HepG2 (cell line): ENCODE measurements around the gene TH. TPM values are rescaled to one million over a fixed set of nuclear protein-coding genes. Genes with fewer than 3 reads are reported as not detected.

Source experiments
- ATAC-seq: fragments of 200-7000 bp; cut with Tn5 transposase; 3 replicates; pipeline ENCODE4 v1.9.1; 2020; ENCODE audit warnings: mild to moderate bottlenecking, moderate library complexity
- BruUV-seq: library from RNA; stranded (reverse); fragments of 400-500 nt; replicated peaks from 2 replicates; lab custom pipeline; 2021; lab: Mats Ljungman, UMichigan
- CTCF ChIA-PET: fragments of 300-600 bp; formaldehyde crosslinking; extraction: SDS; loops from one replicate; lab custom pipeline; 2021; ENCODE audit warnings: low total read pairs, inconsistent platforms, low intra/inter-chr PET ratio; lab: Yijun Ruan, JAX
- POLR2A ChIA-PET: fragments of 350-600 bp; sonication (Branson Sonifier 250); formaldehyde crosslinking; loops from one replicate; lab custom pipeline; 2020; ENCODE audit warnings: antibody characterized with exemption, inconsistent platforms; lab: Yijun Ruan, JAX
- DNase-seq: peaks from one replicate; pipeline ENCODE4 v3.0.0-alpha.2; 2015; ENCODE audit warnings: low spot score
- FAIRE-seq: peaks from 3 replicates; lab custom pipeline; 2011; peaks lifted over from hg19 to GRCh38; lab: Jason Lieb, UNC
- H2AFZ ChIP-seq: one replicate; pipeline ENCODE4 v1.6.1; 2011; ENCODE audit warnings: low read length, inconsistent platforms
- H3K27ac ChIP-seq: fragments of 300-600 bp; 3 replicates; pipeline ENCODE4 v1.8.0; 2011; ENCODE audit warnings: mixed run types, mild to moderate bottlenecking, mixed read lengths, low read length, inconsistent platforms; ENCODE audit not compliant: insufficient read depth; ENCODE audit errors: extremely low read length
- H3K27me3 ChIP-seq, 2 experiments: fragments of 200-600 bp in 1 of 2; 2 replicates in 1 of 2; 3 replicates in 1 of 2; pipeline versions ENCODE4 v1.6.0 to v1.8.0; 2011; ENCODE audit warnings: low read length in 2 of 2, mild to moderate bottlenecking in 2 of 2, moderate library complexity in 2 of 2, inconsistent platforms in 1 of 2; ENCODE audit not compliant: insufficient read depth in 2 of 2, control insufficient read depth in 1 of 2
- H3K36me3 ChIP-seq, 2 experiments: fragments of 200-600 bp in 1 of 2; replicated peaks in 1 of 2; 2 replicates in 1 of 2; 3 replicates in 1 of 2; pipeline versions ENCODE4 v1.5.1 to v1.8.0; 2011; ENCODE audit warnings: low read length in 2 of 2, inconsistent platforms in 1 of 2; ENCODE audit not compliant: insufficient read depth in 2 of 2, control insufficient read depth in 1 of 2
- H3K4me1 ChIP-seq: 2 replicates; pipeline ENCODE4 v1.5.1; 2012; ENCODE audit warnings: low read length, inconsistent platforms; ENCODE audit not compliant: insufficient read depth
- H3K4me2 ChIP-seq: 2 replicates; pipeline ENCODE4 v1.6.0; 2011; ENCODE audit warnings: low read depth, low read length, inconsistent platforms
- H3K4me3 ChIP-seq, 3 experiments: fragments of 200-600 bp in 1 of 3; sonication (generic), shearing (Covaris generic) in 1 of 3; replicated peaks in 1 of 3; 2 replicates each; pipeline ENCODE4 v1.5.1; 2011 to 2016; ENCODE audit warnings: low read length in 3 of 3, inconsistent platforms in 2 of 3, low read depth in 2 of 3, mild to moderate bottlenecking in 2 of 3, control low read depth in 1 of 3, mixed read lengths in 1 of 3; ENCODE audit not compliant: insufficient read depth in 1 of 3
- H3K79me2 ChIP-seq: one replicate; pipeline ENCODE4 v1.6.1; 2011; ENCODE audit warnings: low read length, inconsistent platforms; ENCODE audit not compliant: insufficient read depth
- H3K9ac ChIP-seq: 2 replicates; pipeline ENCODE4 v1.6.0; 2011; ENCODE audit warnings: mild to moderate bottlenecking, low read depth, low read length, inconsistent platforms; ENCODE audit not compliant: insufficient read depth
- H3K9me3 ChIP-seq: 2 replicates; pipeline ENCODE4 v1.5.1; 2012; ENCODE audit warnings: mild to moderate bottlenecking, low read length
- H4K20me1 ChIP-seq: 2 replicates; pipeline ENCODE4 v1.6.0; 2011; ENCODE audit warnings: inconsistent platforms, mild to moderate bottlenecking, low read length, moderate library complexity; ENCODE audit not compliant: insufficient read depth
- JARID2 ChIP-seq: sonication (generic); formaldehyde crosslinking; IDR thresholded peaks from 2 replicates; pipeline ENCODE4 v1.8.1; 2023; ENCODE audit warnings: missing genetic modification reagents, inconsistent platforms; ENCODE audit not compliant: insufficient replicate concordance
- JDP2 ChIP-seq: sonication (generic); formaldehyde crosslinking; IDR thresholded peaks from 2 replicates; pipeline ENCODE4 v1.8.1; 2022; ENCODE audit warnings: missing genetic modification reagents, borderline replicate concordance
- KLF11 ChIP-seq: IDR thresholded peaks from 2 replicates; pipeline ENCODE4 v1.6.1; 2016; ENCODE audit warnings: missing compliant biosample characterization
- MIER3 ChIP-seq: IDR thresholded peaks from 2 replicates; pipeline ENCODE4 v1.6.1; 2016; ENCODE audit warnings: missing compliant biosample characterization, borderline replicate concordance
- RBM22 ChIP-seq: fragments of 200-400 bp; formaldehyde crosslinking; optimal IDR thresholded peaks from 2 replicates; pipeline ENCODE3; 2017; ENCODE audit warnings: mild to moderate bottlenecking, low read length, moderate library complexity
- SATB2 ChIP-seq: sonication (generic); formaldehyde crosslinking; IDR thresholded peaks from 2 replicates; pipeline ENCODE4 v1.5.0; 2020; ENCODE audit warnings: missing genetic modification reagents
- SSRP1 ChIP-seq: IDR thresholded peaks from 2 replicates; pipeline ENCODE4 v1.6.1; 2016; ENCODE audit warnings: control low read depth
- U2AF1 ChIP-seq: fragments of 200-400 bp; formaldehyde crosslinking; optimal IDR thresholded peaks from 2 replicates; pipeline ENCODE3; 2017; ENCODE audit warnings: mild to moderate bottlenecking, low read depth, low read length
- WIZ ChIP-seq: sonication (generic); formaldehyde crosslinking; IDR thresholded peaks from 2 replicates; pipeline ENCODE4 v1.5.1; 2020; ENCODE audit warnings: mild to moderate bottlenecking, missing genetic modification reagents
- ZMYM3 ChIP-seq: sonication (generic); formaldehyde crosslinking; IDR thresholded peaks from 2 replicates; pipeline ENCODE4 v1.5.1; 2020; ENCODE audit warnings: mild to moderate bottlenecking, missing genetic modification reagents
- ZNF337 ChIP-seq: sonication (generic); formaldehyde crosslinking; IDR thresholded peaks from 2 replicates; pipeline ENCODE4 v1.5.1; 2020; ENCODE audit warnings: missing genetic modification reagents, low read depth, mild to moderate bottlenecking, borderline replicate concordance
- ZNF496 ChIP-seq: sonication (generic); formaldehyde crosslinking; IDR thresholded peaks from 2 replicates; pipeline ENCODE4 v1.8.1; 2023; ENCODE audit warnings: mild to moderate bottlenecking, moderate library complexity, missing genetic modification reagents; ENCODE audit not compliant: insufficient replicate concordance
- ZNF607 ChIP-seq: sonication (generic); formaldehyde crosslinking; IDR thresholded peaks from 2 replicates; pipeline ENCODE4 v1.5.1; 2020; ENCODE audit warnings: missing genetic modification reagents, mild to moderate bottlenecking, borderline replicate concordance
- ZNF747 ChIP-seq: sonication (generic); formaldehyde crosslinking; IDR thresholded peaks from 2 replicates; pipeline ENCODE4 v1.8.1; 2023; ENCODE audit warnings: missing genetic modification reagents, mild to moderate bottlenecking, borderline replicate concordance
- WGBS: methylation state at CpG from one replicate; pipeline ENCODE4 v1.1.6; 2017; ENCODE audit warnings: low lambda C conversion rate; 5-methylcytosine and 5-hydroxymethylcytosine counted together
- in situ Hi-C: cut with HindIII; loops from 2 replicates; pipeline ENCODE4 v1.10.0; 2017; ENCODE audit warnings: low pct_unique_long_range_greater_than_20kb; ENCODE audit not compliant: extremely low pct_ligation_motif_present
- intact Hi-C: fragments of 100-400 bp; cut with micrococcal nuclease; formaldehyde crosslinking; loops from one replicate; pipeline ENCODE4 v1.10.0; 2022; ENCODE audit not compliant: unreplicated experiment
- polyA plus RNA-seq, 8 experiments: library from polyadenylated mRNA; depleted of rRNA in 3 of 8; stranded (reverse) in 7 of 8; unstranded in 1 of 8; fragments of >200 nt; fragmentation: Illumina TruSeq in 4 of 8; extraction: Trizol in 4 of 8; gene quantifications; 2 replicates each; pipeline versions ENCODE4 v1.2.1 to v1.2.3, GENCODE V29; 2011 to 2016; ENCODE audit warnings: low read depth in 4 of 8, missing spikeins in 1 of 8, mixed read lengths in 1 of 8; ENCODE audit not compliant: insufficient read depth in 1 of 8
- total RNA-seq, 5 experiments: library from RNA; depleted of rRNA; stranded (reverse); fragments of >200 nt; fragmentation: Illumina TruSeq; extraction: Trizol; gene quantifications; 2 replicates each; pipeline ENCODE4 v1.2.3, GENCODE V29; 2016; ENCODE audit warnings: low read depth in 1 of 5
- TF ChIP-seq, protein P1 (sequence below): sonication (generic); formaldehyde crosslinking; IDR thresholded peaks from 2 replicates; pipeline ENCODE4 v1.4.0; 2020; ENCODE audit warnings: missing genetic modification reagents
- TF ChIP-seq, protein P2 (sequence below): sonication (generic); formaldehyde crosslinking; IDR thresholded peaks from 2 replicates; pipeline ENCODE4 v1.4.0; 2020; ENCODE audit warnings: missing genetic modification reagents
- TF ChIP-seq, protein P3 (sequence below): sonication (generic); formaldehyde crosslinking; IDR thresholded peaks from 2 replicates; pipeline ENCODE4 v1.5.1; 2020; ENCODE audit warnings: missing genetic modification reagents, mild to moderate bottlenecking, borderline replicate concordance
- TF ChIP-seq, protein P4 (sequence below): fragments of 450-650 bp; IDR thresholded peaks from 2 replicates; pipeline ENCODE4 v1.6.1; 2017

TH gene
- total and polyA plus RNA-seq, 2 of the 13 experiments (the other 11 are each of a cell fraction or from before 2014, with no cell fraction given): 0.36 TPM; not detected in 1

DNA sequence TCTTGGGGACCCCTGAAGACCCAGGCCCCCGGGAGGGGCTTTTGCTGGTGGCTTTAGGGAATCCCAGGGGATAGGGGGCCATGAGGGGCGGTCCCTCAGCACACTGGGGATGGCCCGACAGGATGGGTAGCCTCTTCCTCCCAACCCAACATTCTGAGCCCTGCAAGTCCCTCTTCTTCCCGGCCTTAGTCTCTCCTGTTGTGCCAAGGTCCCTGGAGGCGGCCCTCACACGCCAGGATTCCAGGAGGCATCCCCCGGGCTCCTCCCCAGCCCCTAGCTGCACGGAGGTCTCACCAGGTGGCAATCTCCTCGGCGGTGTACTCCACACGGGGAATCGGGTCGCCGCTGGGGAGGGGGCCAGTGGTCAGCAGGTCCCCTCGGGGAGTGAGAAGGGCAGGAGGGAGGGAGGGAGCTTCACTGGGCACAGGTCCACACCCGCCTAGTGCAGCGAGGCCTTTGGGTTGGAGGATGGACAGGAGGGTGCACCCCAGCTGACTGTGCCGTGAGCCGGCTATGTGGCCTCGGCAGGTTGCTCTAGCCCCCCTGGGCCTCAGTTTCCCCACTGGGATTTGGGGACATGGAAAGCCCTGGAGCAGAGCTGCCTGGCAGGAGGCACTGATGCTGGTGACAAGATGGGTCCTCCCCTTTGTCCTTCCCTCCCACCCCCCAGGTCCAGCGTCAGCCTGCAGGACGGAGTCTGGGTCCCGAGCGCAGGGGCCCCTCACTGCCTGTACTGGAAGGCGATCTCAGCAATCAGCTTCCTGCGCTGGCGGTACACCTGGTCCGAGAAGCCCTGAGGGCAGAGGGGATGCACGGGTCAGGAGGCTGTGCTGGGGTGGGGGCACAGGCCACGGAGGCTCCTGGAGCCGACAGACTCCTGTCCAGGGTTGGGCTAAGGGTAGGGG, 4.2 kb downstream of the TH start:
- no peaks in the 10 kb centered on the region for H3K9me3 ChIP-seq
- intact Hi-C loops (no loop called here), in situ Hi-C loops (no loop called here)
- no peak overlapping the region for H3K27ac ChIP-seq
- DNase-seq (no peak), FAIRE-seq (no peak), ATAC-seq (no peak)
- no peaks in the 10 kb centered on the region for H4K20me1 ChIP-seq
- ChIA-PET CTCF (interaction anchor here (1.9 kb wide), 1 partner anchor 132 kb away, joined by 14 read pairs; no protein-coding TSS in a partner anchor), POLR2A (no interaction called here)
- H3K4me1 ChIP-seq: 0 out of 2 replicates have a peak, but pooled peaks cover 10% of the 10 kb centered on the region
- H3K36me3 ChIP-seq: no peaks in the 10 kb centered on the region
- H3K4me2 ChIP-seq: no peak overlapping the region
- peaks cover 39 to 92% of the 10 kb centered on the region in 2 experiments for H3K27me3 ChIP-seq
- no peak overlapping the region for H2AFZ ChIP-seq
- 0% methylated on average over 5 of the region's 31 CpGs for WGBS
- no peaks in the 10 kb centered on the region for H3K79me2 ChIP-seq
- no peak overlapping the region for H3K9ac ChIP-seq
- no TSS peak for BruUV-seq
- H3K4me3 ChIP-seq: no peak overlapping the region
- TF ChIP-seq SATB2 (CRISPR knock-in tag) (no peak), JARID2 (no peak), ZNF337 (CRISPR knock-in tag) (no peak), JDP2 (CRISPR knock-in tag) (no peak), ZNF747 (CRISPR knock-in tag) (no peak), WIZ (CRISPR knock-in tag) (no peak), RBM22 (no peak), ZMYM3 (no peak), KLF11 (CRISPR knock-in tag) (no peak), MIER3 (CRISPR knock-in tag) (no peak), ZNF496 (CRISPR knock-in tag) (no peak), ZNF607 (no peak), SSRP1 (CRISPR knock-in tag) (no peak), U2AF1 (no peak)
- TF ChIP-seq, protein P1, sequence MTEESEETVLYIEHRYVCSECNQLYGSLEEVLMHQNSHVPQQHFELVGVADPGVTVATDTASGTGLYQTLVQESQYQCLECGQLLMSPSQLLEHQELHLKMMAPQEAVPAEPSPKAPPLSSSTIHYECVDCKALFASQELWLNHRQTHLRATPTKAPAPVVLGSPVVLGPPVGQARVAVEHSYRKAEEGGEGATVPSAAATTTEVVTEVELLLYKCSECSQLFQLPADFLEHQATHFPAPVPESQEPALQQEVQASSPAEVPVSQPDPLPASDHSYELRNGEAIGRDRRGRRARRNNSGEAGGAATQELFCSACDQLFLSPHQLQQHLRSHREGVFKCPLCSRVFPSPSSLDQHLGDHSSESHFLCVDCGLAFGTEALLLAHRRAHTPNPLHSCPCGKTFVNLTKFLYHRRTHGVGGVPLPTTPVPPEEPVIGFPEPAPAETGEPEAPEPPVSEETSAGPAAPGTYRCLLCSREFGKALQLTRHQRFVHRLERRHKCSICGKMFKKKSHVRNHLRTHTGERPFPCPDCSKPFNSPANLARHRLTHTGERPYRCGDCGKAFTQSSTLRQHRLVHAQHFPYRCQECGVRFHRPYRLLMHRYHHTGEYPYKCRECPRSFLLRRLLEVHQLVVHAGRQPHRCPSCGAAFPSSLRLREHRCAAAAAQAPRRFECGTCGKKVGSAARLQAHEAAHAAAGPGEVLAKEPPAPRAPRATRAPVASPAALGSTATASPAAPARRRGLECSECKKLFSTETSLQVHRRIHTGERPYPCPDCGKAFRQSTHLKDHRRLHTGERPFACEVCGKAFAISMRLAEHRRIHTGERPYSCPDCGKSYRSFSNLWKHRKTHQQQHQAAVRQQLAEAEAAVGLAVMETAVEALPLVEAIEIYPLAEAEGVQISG: no peak
- TF ChIP-seq, protein P2, sequence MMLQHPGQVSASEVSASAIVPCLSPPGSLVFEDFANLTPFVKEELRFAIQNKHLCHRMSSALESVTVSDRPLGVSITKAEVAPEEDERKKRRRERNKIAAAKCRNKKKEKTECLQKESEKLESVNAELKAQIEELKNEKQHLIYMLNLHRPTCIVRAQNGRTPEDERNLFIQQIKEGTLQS: no peak
- TF ChIP-seq, protein P3, sequence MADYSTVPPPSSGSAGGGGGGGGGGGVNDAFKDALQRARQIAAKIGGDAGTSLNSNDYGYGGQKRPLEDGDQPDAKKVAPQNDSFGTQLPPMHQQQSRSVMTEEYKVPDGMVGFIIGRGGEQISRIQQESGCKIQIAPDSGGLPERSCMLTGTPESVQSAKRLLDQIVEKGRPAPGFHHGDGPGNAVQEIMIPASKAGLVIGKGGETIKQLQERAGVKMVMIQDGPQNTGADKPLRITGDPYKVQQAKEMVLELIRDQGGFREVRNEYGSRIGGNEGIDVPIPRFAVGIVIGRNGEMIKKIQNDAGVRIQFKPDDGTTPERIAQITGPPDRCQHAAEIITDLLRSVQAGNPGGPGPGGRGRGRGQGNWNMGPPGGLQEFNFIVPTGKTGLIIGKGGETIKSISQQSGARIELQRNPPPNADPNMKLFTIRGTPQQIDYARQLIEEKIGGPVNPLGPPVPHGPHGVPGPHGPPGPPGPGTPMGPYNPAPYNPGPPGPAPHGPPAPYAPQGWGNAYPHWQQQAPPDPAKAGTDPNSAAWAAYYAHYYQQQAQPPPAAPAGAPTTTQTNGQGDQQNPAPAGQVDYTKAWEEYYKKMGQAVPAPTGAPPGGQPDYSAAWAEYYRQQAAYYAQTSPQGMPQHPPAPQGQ (CRISPR knock-in tag): no peak
- TF ChIP-seq, protein P4, sequence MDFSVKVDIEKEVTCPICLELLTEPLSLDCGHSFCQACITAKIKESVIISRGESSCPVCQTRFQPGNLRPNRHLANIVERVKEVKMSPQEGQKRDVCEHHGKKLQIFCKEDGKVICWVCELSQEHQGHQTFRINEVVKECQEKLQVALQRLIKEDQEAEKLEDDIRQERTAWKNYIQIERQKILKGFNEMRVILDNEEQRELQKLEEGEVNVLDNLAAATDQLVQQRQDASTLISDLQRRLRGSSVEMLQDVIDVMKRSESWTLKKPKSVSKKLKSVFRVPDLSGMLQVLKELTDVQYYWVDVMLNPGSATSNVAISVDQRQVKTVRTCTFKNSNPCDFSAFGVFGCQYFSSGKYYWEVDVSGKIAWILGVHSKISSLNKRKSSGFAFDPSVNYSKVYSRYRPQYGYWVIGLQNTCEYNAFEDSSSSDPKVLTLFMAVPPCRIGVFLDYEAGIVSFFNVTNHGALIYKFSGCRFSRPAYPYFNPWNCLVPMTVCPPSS: no peak
- TF ChIP-seq, all 625 proteins: peak for 0
